ENCODE data around the gene KRTAP10-9.
"Not testable (repeated sequence)": the region's sequence is repeated elsewhere in the genome, so short reads cannot be mapped to it uniquely, and the experiment has no call there.

Gene KRTAP10-9

GRCh38 chr21:44644878-44645277, 18.0 kb downstream of the KRTAP10-9 start:
- DNase-seq, result no peak

GRCh38 chr21:44646366-44647221, 19.7 kb downstream of the KRTAP10-9 start, which contains the start of gene KRTAP10-11:
KRTAP10-11 (plus strand) TSS chr21:44646414; CDS start chr21:44646459, 45 bp downstream.
- DNase-seq, result not testable (repeated sequence)

- DNase-seq, result no peak
Observed at GRCh38 chr21:44647222-44647552, 20.3 kb downstream of the KRTAP10-9 start.

GRCh38 chr21:44648557-44649311, 21.8 kb downstream of the KRTAP10-9 start:
- DNase-seq, result no peak

GRCh38 chr21:44649521-44650100, 22.7 kb downstream of the KRTAP10-9 start:
- DNase-seq, result no peak

GRCh38 chr21:44650265-44650972, 23.5 kb downstream of the KRTAP10-9 start:
- DNase-seq, result no peak

GRCh38 chr21:44650973-44651675, 24.2 kb downstream of the KRTAP10-9 start:
- DNase-seq, result no peak

GRCh38 chr21:44653123-44653522, 26.2 kb downstream of the KRTAP10-9 start:
- no peak for DNase-seq

GRCh38 chr21:44653656-44654575, 27.0 kb downstream of the KRTAP10-9 start:
- DNase-seq, result no peak

- DNase-seq, result no peak
Observed at GRCh38 chr21:44654576-44655175, 27.8 kb downstream of the KRTAP10-9 start, which contains the start of gene KRTAP12-4. KRTAP12-4 (minus strand) TSS chr21:44654659; CDS start chr21:44654614, 45 bp downstream.

GRCh38 chr21:44656868-44657267, 30.0 kb downstream of the KRTAP10-9 start:
- no peak for DNase-seq

- DNase-seq, result no peak
Observed at GRCh38 chr21:44657635-44658540, 31.0 kb downstream of the KRTAP10-9 start, which contains the start of gene KRTAP12-3. KRTAP12-3 (plus strand) TSS chr21:44657932; CDS start chr21:44657980, 48 bp downstream.

GRCh38 chr21:44658541-44658910, 31.6 kb downstream of the KRTAP10-9 start:
- DNase-seq, result no peak

GRCh38 chr21:44658913-44659595, 32.2 kb downstream of the KRTAP10-9 start:
- DNase-seq, result no peak

- DNase-seq, result not testable (repeated sequence)
Observed at GRCh38 chr21:44661567-44661966, 34.7 kb downstream of the KRTAP10-9 start.

- DNase-seq, result no peak
Observed at GRCh38 chr21:44664691-44665090, 37.8 kb downstream of the KRTAP10-9 start.

GRCh38 chr21:44666401-44667320, 39.8 kb downstream of the KRTAP10-9 start, which contains the start of gene KRTAP12-2:
KRTAP12-2 (minus strand) TSS chr21:44666927; CDS start chr21:44666886, 41 bp downstream.
- DNase-seq, result no peak
